CD4-positive, alpha-beta T cell treated with Interleukin-6 at 100 ng/mL for 8 hours (primary cell): ENCODE results near the gene ADSS1.

Experiments used
- DNase-seq: peaks from one replicate; pipeline ENCODE4 v3.0.0-alpha.2; 2020; ENCODE audit warnings: mixed read lengths, low spot score

ADSS1 gene

DNA sequence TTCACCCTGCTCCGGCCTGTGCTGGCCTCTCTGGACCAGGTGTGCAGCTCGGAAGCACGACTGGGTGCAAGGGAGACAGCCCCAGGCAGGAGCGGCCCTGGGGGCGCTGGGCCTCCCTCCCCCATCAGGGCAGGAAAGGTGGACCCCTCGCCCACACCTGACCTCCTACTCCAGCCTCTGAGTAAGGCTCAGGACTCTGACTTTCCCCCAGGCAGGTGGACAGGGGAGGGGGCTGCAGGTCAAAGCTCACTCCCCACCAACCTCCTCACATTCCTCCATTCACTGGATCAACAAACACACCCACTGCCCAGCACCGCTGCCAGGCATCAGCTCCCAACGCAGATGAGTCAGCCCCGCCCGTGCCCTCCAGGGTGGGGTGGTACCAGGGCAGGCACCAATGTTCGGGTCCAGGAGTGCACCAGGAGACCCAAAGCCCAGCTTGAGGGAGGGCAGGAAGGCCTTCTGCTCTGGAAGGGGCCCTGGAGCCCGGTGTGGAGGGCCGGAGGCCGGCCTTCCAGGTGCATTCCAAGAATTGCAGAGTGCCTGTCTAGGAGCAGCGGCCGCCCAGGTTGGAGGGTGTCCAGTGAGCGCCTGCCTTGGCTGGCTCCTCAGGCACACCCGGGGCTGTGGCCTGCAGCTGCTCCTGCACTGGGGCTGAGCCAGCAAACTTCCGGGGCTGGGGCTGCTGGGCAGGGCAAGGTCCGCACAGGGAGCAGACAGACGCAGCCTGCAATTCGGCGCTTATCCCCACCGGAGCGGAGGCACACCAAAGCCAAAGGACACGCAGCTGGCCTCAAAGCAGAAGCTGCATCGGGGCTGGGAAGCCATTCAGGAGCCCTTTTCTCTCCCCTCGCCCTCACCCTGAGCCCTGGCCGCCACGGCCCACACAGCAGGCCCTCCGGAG, 36.2 kb upstream of the ADSS1 start:
- no peak for DNase-seq

- no peak for DNase-seq
Observed at GRCh38 chr14:104688505-104689108, 35.4 kb upstream of the ADSS1 start.

GRCh38 chr14:104689109-104689880, 34.7 kb upstream of the ADSS1 start, which contains the start of gene INF2:
INF2 (plus strand) TSS chr14:104689618; CDS start chr14:104701366, 11,748 bp downstream.
- DNase-seq = peak; percentile 53

DNA sequence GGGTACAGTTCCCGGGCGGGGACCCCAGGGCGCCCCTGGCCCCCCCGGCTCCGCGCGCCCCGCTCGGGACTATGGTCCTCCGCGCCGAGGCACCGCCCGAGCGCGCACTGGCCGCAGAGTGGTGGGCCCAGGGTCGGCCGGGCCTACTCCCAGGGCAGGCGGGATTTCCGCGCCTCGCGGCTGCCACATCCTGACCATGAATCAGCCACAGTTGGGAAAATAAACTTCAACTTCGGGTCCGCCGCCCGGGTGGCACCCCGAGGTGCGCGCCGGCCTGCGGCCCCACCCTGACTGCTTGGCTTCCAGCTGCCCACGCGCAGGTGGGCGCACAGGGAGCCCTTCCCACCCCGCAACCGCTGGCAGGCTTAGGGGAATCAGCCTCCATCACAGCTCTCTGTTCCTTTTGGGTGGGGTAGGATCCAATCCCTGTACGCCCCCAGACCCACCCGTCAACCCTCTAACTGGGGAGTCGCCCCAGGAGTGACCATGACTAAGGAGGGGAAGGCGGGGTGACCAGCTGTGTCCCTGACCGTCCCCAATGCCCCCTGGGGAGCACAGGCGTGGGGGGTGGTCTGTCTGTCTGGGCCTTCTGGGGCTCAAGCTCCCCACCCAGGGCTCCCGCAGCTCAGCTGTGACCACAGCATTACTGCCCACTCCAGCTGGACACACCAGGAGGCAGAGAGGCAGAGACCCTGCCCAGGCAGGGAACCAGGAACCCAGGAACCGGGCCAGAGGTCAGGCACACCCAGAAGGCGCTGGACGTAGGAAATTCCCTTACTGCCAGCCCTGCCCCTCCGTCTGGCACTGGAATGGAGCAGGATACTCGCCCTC, 33.9 kb upstream of the ADSS1 start:
- no peak for DNase-seq

GRCh38 chr14:104690861-104691455, 33.1 kb upstream of the ADSS1 start:
- DNase-seq = no peak

DNA sequence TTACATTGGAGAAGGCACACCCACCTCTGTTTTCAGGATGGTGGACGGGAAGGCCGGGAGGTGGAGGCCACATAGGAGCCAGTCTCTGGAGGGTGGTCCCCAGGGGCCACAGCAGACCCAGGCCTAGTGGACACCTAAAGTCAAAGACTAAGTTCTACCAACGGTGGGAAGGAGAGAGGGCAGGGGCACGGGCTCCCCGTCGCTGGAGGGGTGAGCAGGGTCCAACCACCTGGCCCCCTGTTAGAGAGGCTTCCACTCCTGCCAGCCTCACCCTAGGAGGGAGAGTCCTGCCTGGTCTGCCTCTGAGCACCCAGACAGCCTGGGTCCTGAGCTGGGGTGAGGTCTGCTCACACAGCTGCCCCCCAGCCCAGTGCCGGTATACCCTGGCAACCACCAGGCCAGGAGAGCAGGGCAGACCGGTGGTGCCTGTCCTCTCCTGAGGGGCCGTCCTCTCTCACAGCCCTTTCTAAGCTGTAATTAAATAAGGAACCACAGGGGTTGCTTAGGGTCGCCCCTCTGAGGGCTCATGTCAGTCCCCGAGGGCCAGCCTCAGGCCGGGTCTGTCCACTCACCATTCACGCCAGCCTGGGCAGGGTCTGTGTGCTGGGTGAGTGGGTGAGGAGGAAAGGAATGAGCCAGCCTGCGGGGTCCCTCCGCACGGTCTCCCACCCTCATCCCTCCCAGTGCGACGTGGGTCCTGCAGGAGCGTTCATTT, 32.3 kb upstream of the ADSS1 start:
- no peak for DNase-seq

DNA sequence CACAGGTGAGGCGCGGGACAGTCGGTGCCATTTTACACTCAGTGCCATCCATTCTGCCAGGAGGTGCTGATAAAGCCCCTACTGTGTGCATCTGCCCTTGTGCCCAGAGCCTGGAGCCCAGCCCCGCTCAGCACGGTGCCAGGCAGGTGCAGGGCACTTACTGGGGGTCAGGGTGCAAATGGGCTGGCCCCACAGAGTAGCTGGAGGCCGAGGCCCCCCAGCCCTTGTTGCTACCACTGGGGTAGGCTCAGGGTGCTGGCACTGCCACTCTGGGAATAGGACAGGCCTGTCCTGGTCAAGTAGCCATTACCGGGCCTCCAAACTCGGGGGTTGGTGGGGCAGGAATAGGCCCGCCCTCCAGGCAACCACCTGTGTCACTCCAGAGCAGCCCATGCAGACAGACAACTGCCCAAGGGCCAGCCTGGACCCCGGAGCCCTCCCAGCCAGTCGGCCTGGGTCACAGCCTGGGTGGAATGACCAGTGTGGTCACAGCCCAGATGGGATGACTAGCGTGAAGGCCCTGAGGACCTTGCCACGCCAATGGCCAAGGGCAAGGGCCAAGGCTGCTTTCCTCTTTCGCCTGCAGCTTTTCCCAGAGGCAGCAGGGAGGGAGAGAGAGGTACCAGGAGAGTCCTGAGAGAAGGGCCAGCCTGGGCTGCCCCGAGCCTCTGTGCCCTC, 31.6 kb upstream of the ADSS1 start:
- DNase-seq = no peak

DNA sequence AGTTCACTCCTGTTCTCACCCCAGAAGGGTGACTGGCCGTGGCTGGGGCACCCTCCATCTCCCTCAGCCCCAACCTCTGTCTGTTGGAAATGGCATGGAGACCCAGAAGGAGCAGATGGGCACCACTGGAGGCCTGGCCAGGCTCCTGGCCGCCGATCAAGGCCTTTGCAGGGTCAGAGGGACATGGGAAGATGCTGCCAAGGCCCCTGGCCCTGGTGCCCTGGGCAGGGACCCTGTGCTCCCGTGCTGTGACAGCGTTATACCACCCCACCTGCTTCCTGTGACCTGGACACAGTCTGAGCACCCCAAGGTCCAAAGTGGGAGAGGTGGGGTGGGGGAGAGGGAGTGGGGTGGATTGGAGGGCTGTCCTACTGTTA, 31.1 kb upstream of the ADSS1 start:
- DNase-seq = no peak

DNA sequence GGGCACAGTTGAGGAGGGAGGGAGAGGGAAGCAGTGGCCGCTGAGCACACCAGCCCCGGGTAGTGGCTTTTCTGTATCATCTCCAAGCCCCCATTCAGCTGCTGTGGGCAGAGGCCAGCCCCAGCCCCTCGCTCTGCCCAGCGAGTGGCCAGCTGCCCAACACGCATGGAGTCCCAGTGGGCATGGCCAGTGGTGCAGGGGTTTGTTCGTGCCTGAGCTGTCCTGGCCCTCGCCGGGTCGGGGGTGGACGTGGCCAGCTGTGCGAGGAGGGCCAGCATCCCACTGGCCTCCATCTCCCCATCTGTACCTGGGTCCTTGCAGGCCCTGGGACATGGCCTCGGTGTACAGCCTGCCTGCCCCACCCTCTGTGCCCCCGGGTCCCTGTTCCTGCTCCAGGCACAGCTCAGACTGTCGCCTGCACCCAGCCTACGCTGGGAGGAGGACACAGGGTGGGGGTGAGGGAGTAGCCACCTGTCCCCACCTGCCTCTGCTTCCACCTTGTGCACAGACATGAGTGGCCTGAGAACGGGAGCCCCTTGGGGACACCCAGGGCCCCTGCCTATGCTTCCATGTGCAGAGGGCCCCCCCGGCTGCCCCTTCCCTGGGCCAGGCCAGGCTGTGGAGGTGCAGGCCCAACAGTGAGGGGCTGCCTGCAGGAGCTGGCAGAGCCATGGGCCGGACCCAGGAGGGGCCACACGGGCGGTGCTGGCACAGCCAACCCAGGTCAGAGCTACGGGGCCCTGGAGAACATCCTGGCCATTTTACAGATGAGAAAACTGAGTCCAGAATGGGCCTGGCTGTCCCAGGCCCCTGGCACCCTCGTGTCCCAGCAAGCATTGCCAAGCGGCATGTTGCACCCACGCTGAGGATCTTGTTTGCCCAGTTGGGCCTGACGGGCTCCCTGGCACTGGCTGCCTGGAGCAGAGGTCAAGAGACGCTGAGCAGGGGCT, 30.3 kb upstream of the ADSS1 start:
- no peak for DNase-seq

DNA sequence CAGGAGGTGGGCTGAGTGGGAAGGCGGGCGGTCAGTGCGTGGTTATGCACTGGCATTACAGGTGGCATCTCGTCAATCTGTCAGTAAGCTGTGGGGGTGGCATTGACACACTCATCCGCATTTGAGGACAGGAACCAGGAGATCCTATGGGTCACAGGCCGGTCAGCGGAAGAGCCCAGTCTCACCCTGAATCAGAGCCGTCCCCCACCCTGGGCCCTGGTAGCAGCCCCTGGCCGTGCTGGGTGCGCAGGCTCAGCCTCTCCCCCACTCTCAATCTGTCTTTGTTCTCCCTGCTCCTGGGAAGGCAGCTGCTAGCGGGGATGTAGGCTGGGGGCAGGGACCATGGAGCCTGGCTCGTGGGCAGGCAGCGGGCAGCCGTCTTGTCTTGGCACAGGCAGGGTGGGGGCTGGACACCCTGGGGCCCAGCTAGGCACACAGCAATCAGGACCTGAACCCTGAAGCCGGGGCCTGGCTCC, 29.5 kb upstream of the ADSS1 start:
- DNase-seq = no peak

DNA sequence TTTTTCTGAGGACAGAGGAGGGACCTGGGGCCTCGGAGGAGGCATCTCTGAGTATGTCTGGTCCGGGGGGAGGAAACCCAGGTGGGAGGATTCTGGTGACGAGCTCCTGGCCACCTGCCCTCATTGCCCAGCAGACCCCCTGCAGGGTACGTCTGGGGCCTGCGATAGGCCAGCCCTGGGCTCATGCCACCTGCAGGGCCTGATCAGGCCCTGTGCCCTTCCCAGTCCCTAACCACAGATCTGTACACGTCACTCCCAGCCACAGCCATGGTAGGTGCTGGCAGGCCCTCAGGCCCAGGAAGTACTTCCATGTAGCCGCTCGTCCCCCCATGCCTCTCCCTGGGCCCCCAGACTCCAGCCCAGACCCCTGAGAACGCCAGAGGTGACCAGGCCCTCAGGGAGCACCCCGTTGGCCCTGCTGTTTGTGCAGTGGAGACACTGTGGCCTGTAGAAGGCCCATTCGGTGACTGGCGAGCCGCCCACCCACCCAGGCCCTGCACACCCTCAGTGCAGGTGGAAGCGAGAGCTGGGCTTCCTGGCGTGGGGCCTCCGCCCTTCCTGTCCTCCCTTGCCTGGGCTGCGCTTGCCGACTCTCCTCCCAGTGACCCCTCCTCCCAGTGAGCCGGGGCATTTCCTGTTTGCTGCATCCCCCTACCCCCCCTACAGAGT, 28.9 kb upstream of the ADSS1 start:
- peak; percentile 71 for DNase-seq

DNA sequence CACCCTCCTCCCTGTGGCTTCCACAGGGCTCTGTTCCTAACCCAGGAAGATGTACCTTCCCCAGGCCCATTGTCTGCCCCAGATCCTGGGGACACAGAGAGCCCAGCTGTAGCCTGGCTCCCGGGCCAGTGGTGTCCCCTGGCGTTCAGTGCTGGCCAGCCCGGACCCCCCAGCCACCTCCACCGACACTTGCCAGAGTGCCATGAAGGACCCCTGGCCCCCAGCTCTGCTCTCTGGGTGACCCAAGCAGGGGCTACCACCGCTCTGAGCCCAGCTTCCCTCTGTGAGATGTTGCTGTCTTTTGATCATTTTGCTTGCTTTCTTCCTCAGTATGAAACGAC, 28.4 kb upstream of the ADSS1 start:
- DNase-seq = no peak

DNA sequence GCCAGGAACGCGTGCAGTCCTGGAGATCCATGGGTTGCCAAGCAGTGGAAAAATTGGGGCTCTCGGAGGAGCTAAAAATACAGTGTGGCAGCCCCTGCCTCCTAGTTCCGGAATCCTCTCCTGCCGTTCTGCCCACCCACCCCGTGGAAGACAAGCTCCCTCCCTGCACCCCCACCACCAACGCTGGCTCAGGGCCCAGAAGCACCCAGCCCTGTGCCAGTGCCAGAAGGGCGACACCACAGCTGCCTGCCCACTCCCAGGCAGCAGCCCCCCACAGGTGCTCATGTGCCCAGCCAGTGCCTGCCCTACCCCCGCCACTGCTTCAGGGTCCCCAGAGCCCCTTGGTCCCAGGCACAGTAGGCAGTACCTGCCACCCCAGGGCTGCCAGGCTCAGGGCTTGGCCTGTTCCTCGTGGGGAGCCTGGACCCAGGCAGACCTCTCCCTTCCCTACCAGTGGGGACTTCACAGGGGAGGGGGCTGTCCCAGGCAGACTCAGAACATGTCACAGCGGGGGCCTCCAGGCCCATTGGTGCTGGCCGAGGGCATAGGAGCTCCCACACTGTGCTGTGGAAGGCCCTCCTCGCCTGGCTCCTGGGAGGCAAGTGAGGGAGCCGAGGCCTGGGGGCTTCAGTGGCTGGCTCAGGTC, 27.2 kb upstream of the ADSS1 start:
- DNase-seq = no peak

DNA sequence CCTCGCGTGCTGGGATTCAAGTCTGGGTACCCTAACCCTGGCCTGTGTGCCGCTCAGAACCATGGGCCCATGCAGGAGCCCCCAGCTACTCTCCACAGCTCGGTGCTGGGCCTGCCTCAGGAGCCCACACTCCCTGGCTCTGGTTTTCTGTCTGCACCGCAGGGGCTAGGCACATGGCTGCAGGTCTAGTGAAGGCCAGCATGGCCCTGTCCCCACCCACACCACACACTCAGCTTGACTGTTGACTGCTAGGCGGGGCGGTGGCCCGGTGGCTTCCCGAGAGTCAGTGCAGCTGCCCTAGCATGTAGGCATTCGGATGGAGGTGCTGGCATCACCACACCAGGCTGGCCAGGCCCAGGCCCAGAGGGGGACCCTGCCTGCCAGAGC, 26.7 kb upstream of the ADSS1 start:
- DNase-seq = no peak

GRCh38 chr14:104697892-104698583, 26.0 kb upstream of the ADSS1 start:
- DNase-seq = no peak

DNA sequence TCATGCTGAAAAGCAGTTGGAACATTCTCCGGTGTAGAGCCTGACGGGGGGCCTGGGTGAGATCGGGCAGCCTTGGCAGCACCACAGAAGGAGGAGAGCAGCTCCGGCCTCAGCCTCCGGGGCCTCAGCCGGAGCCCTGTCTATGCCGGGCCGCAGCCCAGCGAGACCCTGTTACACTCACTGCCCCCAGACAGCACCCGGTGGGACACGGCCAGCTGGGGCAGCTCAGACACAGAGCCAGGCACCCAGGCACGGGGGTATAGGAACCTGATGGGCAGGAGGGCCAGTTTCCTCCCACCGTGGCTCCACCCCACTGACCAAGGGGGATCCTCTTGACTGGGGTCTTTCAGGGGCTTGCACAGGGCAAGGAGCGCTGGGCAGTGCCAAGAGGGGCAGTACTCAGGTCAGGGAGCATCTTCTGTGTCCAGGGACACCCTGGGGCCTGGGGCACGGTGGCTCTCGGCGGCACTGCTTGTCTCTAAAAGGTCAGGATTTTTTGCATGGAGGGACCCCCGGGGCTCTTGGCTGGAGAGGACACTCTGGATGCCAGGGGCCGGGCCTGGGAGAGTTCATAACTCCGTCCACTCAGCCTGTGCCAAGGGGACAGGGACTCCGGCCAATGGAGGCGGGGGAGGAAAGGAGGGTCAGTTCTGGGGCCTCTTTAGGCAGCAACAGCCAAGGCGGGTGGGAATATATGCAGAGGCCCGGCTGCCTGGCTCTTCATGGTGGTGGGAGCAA, 25.2 kb upstream of the ADSS1 start:
- no peak for DNase-seq

GRCh38 chr14:104699426-104699748, 24.6 kb upstream of the ADSS1 start:
- no peak for DNase-seq
